Measurements from ENCODE around the gene CUX1.

DNA sequence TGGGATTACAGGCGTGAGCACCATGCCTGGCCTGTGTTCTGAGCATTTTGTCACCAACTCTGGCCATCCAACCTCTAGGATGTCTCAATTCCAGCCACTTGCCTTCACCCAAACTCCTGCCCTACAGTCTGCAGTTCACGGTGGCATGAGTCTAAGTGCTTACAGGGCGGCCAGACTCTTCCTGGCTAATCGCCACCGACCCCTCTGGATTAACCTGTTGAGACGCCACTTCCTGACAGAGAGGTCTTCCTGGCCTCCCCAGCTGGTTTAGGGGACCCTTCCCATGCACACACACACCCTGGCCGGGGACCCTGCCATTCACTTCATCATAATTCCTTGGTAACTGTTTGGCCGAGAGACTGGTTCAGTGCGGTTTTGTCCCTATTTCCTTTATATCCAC, 257.7 kb downstream of the CUX1 start:
- TF ChIP-seq, protein P1, sequence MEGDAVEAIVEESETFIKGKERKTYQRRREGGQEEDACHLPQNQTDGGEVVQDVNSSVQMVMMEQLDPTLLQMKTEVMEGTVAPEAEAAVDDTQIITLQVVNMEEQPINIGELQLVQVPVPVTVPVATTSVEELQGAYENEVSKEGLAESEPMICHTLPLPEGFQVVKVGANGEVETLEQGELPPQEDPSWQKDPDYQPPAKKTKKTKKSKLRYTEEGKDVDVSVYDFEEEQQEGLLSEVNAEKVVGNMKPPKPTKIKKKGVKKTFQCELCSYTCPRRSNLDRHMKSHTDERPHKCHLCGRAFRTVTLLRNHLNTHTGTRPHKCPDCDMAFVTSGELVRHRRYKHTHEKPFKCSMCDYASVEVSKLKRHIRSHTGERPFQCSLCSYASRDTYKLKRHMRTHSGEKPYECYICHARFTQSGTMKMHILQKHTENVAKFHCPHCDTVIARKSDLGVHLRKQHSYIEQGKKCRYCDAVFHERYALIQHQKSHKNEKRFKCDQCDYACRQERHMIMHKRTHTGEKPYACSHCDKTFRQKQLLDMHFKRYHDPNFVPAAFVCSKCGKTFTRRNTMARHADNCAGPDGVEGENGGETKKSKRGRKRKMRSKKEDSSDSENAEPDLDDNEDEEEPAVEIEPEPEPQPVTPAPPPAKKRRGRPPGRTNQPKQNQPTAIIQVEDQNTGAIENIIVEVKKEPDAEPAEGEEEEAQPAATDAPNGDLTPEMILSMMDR (IDR thresholded peaks at IDR 0.05 in 2 of 3, conservative IDR thresholded peaks at IDR 0.05 in 1 of 3; ENCODE audit: control insufficient read depth in 2 of 3, extremely low read depth in 1 of 3, insufficient read depth in 1 of 3, low read depth in 3 of 3, low read length in 3 of 3) = no peak
- TF ChIP-seq POLR2A (IDR thresholded peaks at IDR 0.05; ENCODE audit: low read depth, low read length) (no peak), CEBPB (IDR thresholded peaks at IDR 0.05; ENCODE audit: borderline replicate concordance in 1 of 2, low read depth in 2 of 2, low read length in 2 of 2) (no peak), MYC (IDR thresholded peaks at IDR 0.05; ENCODE audit: insufficient read depth, insufficient read length, insufficient replicate concordance, low read length, severe bottlenecking) (no peak), SREBF1 (IDR thresholded peaks at IDR 0.05; ENCODE audit: low read length) (no peak), NFXL1 (IDR thresholded peaks at IDR 0.05; ENCODE audit: borderline replicate concordance) (no peak), EP300 (IDR thresholded peaks at IDR 0.05; ENCODE audit: borderline replicate concordance in 1 of 2, control insufficient read depth in 1 of 2, low read depth in 2 of 2, low read length in 2 of 2) (no peak)
- TF ChIP-seq, protein P2, sequence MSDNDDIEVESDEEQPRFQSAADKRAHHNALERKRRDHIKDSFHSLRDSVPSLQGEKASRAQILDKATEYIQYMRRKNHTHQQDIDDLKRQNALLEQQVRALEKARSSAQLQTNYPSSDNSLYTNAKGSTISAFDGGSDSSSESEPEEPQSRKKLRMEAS (IDR thresholded peaks at IDR 0.05; ENCODE audit: low read depth, low read length) = no peak
- TF ChIP-seq, protein P3, sequence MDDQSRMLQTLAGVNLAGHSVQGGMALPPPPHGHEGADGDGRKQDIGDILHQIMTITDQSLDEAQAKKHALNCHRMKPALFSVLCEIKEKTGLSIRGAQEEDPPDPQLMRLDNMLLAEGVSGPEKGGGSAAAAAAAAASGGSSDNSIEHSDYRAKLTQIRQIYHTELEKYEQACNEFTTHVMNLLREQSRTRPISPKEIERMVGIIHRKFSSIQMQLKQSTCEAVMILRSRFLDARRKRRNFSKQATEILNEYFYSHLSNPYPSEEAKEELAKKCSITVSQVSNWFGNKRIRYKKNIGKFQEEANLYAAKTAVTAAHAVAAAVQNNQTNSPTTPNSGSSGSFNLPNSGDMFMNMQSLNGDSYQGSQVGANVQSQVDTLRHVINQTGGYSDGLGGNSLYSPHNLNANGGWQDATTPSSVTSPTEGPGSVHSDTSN (IDR thresholded peaks at IDR 0.05; ENCODE audit: insufficient replicate concordance, low read depth, low read length) = no peak
- TF ChIP-seq, protein P4, sequence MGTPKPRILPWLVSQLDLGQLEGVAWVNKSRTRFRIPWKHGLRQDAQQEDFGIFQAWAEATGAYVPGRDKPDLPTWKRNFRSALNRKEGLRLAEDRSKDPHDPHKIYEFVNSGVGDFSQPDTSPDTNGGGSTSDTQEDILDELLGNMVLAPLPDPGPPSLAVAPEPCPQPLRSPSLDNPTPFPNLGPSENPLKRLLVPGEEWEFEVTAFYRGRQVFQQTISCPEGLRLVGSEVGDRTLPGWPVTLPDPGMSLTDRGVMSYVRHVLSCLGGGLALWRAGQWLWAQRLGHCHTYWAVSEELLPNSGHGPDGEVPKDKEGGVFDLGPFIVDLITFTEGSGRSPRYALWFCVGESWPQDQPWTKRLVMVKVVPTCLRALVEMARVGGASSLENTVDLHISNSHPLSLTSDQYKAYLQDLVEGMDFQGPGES (IDR thresholded peaks at IDR 0.05) = no peak
- TF ChIP-seq, protein P5, sequence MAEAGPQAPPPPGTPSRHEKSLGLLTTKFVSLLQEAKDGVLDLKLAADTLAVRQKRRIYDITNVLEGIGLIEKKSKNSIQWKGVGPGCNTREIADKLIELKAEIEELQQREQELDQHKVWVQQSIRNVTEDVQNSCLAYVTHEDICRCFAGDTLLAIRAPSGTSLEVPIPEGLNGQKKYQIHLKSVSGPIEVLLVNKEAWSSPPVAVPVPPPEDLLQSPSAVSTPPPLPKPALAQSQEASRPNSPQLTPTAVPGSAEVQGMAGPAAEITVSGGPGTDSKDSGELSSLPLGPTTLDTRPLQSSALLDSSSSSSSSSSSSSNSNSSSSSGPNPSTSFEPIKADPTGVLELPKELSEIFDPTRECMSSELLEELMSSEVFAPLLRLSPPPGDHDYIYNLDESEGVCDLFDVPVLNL (IDR thresholded peaks at IDR 0.05; ENCODE audit: low read depth, low read length) = no peak
